ENCODE results near the gene SLC25A18. TPM values are rescaled to one million over a fixed set of nuclear protein-coding genes. Genes with fewer than 3 reads are reported as not detected.

Gene SLC25A18
- total RNA-seq, 1 donor from 2014 or later: not detected

Other genes with a start within 250 kb of the SLC25A18 start
- gene CECR2, start 194.0 kb upstream of the SLC25A18 start, total RNA-seq: 5.3 and 11.3 TPM in 2 replicates
- gene ATP6V1E1, start 65.3 kb downstream of the SLC25A18 start, total RNA-seq: 221 and 223 TPM in 2 replicates
- gene BCL2L13, start 75.3 kb downstream of the SLC25A18 start, total RNA-seq: 102 and 121 TPM in 2 replicates
- 44.6 and 62.7 TPM in 2 replicates for gene BID, start 211.0 kb downstream of the SLC25A18 start, total RNA-seq

Data from myocyte (in vitro differentiated cells).